ENCODE results near the gene ZNF629.
"Not testable (repeated sequence)": the region's sequence is repeated elsewhere in the genome, so short reads cannot be mapped to it uniquely, and the experiment has no call there.

ZNF629 gene

DNA sequence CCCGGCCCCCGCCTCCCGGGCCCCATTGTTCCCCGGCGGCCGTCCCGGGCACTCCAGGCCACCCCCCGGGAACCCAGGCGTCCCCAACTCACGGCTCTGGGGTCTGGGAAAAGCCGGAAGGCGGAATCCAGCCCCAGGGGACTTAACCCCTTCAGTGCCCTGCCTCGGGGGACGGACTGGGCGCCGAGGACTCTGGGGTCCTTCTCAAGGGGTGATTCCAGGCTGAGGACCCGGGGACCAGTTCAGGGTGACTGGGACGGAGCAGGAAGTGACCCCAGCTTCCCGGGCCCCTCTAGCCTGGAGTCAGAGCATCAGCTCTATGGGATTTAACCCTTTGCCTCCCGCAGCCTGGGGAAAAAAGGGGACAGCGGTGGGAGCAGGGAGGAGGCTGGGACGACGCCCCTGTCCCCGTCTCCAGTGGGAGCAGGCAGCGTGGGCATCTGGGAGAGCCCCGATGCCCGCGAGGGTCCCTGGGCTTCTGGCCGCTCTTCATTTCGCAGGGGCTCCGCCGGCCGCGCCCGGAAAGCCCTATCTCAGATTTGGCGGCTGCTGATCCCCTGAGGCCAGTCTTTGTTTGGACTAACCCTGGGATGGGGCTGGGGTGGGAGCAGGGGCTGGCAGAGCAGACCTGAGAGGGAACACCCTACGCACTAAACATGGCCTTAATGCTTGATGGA is at the start of gene ZNF629:
ZNF629 (minus strand) TSS at position 270 of the 677 bp plus-strand sequence. CDS start 2,723 bp downstream, outside the sequence.
- peak; percentile 86 for DNase-seq (ENCODE audit: low spot score)

DNA sequence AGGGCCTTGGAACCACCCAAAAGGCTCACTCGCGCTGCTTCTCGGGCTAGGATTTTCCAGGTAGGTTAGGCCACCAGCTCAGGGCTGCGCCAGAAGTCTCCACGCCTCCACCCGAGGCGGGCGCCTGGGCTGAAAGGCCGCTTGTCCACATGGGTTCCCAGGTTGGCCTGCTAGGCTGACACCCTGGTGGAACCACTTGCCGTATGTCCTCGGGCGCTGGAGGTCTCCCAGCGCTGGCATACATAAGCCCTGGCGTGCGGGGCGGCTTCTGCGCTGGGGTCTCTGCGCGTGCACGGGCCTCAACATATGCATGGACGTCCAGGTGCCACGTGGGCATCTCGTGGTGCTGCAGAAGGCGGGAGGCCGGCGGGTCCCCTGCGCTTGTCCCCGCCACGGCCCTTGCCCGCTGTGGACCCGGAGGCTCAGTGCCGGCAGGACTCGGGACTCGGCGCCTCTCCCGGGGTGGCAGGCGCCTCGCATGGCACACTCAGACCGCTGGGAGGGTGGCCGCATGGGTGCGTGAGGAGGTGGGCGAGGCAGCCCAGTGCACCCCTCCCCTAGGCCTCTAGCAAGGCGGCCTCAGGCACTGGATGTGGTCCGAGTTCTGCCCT is 47.2 kb upstream of the ZNF629 start:
- DNase-seq (ENCODE audit: low spot score) = no peak

DNA sequence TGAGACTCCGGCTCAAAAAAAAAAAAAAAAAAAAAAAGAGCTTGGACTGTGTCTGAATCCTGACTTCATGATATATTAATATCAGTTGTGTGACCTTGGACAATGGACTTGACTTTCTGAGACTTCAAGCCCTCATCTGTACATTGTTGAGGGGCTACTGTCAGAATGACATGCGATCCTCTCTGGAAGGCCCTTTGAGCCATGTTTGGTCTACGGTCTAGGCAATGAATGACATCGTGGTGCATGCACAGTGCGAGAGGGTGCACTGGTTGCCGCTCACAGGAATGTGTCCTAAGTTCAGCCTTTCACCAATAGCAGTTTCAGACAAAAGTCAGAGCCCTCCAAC is 43.0 kb upstream of the ZNF629 start:
- DNase-seq (ENCODE audit: low spot score) = no peak

DNA sequence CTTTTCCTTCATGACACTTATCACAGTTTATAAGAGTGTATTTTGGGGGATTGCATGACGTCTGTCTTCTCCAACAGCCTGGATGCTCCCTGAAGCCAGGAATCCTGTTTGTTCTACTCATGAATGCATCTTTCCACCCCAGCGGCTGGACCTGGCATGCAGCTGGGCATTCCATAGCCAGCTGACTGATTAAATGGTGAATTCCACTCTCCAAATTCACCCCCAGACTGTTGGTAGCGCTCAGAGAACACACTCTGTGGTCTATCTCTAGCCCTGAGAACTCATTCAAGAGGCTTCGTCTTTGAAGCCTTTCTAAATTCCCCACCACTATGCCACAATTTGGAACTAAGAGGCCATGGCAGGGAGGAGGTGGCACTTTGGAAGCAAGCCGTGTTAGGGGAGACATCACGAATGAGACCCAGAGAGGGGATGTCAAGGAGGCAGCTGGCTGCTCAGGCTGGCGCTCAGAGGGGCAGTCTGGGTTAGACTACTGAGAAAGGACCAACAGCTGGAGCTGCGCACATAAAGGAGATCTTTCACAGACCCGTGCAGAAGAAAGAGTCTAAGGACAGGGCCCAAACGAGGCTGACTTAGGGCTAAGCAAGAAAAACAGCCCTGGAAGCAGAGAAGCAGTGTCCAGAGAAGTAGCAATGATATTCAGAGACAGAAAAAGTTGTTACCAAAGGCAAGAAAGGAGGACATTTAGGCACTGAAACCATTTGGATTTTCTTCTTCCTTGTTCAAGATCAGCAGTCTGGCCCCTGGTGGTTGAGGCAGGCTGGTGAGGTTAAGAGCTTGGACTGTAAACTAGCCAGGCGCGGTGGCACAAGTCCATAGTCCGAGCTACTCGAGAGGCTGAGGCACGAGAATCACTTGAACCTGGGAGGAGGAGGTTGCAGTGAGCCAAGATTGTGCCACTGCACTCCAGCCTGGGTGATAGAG is 42.4 kb upstream of the ZNF629 start:
- no peak for DNase-seq (ENCODE audit: low spot score)

GRCh38 chr16:30821891-30822290 is 34.9 kb upstream of the ZNF629 start:
- no peak for DNase-seq (ENCODE audit: low spot score)

GRCh38 chr16:30821441-30821840 is 34.4 kb upstream of the ZNF629 start:
- DNase-seq (ENCODE audit: low spot score) = not testable (repeated sequence)

DNA sequence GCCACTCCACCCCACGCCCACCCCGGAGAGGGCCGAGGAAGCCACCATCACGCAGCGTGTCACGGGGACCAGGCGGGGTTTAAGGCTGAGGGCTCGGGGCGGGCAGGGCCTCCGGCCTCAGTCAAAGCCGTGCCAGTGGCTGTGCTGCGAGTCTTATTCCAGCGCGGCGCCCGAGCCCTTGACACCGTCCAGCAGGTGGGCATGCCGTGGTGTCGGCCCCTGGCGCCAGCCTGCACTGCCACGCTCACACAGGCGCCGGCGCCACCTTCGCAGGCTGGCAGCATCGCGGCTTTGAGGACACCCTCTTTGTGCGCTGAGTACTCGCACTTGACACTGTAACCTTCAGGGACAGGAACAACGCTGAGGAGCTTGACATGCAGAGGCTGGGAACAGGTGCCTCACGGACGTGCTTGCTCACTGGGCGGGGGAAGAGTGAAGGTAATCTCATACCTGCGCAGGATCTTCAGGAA is 34.0 kb upstream of the ZNF629 start:
- DNase-seq (ENCODE audit: low spot score) = no peak

DNA sequence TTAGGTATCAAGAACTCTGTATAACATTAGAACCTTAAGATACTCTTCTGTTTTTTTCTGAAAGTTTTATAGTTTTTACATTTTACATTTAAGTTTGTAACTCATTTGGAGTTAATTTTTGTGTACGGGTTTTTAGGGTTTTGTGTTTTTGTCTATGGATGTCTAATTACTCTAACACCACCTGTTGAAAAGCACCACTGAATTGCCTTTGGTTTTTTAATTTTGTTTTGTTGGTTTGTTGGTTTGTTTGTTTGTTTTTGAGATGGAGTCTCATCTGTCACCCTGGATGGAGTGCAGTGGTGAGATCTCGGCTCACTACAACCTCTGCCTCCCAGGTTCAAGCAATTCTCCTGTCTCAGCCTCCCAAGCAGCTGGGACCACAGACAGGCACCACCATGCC is 29.8 kb upstream of the ZNF629 start:
- no peak for DNase-seq (ENCODE audit: low spot score)

- no peak for DNase-seq (ENCODE audit: low spot score)
Observed at GRCh38 chr16:30813821-30814189, 26.8 kb upstream of the ZNF629 start.

DNA sequence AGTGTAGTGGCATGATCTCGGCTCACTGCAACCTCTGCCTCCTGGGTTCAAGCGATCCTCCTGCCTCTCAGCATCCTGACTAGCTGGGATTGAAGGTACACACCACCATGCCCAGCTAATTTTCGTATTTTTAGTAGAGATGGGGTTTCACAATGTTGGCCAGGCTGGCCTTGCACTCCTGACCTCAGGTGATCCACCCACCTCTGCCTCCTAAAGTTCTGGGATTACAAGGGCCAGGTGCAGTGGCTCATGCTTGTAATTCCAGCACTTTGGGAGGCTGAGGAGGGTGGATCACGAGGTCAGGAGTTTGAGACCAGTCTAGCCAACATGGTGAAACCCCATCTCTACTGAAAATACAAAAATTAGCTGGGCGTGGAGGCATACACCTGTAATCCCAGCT is 22.7 kb upstream of the ZNF629 start:
- not testable (repeated sequence) for DNase-seq (ENCODE audit: low spot score)

GRCh38 chr16:30808890-30809426 is 22.0 kb upstream of the ZNF629 start:
- not testable (repeated sequence) for DNase-seq (ENCODE audit: low spot score)

DNA sequence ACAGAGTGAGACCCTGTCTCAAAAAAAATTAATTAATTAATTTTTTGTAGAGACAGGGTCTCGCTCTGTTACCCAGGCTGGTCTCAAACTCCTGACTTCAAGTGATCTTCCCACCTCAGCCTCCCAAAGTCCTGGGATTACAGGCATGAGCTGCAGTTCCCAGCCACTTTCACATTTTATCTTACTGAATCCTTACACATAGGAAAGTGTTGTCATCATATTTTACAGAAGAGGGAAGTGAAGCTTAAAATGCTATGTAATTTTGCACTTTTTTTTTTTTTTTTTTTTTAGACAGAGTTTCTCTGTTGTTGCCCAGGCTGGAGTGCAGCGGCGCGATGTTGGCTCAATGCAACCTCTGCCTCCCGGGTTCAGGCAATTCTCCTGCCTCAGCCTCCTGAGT is 21.1 kb upstream of the ZNF629 start:
- DNase-seq (ENCODE audit: low spot score) = no peak

- peak; percentile 92 for DNase-seq (ENCODE audit: low spot score)
Observed at GRCh38 chr16:30805370-30806169, 18.6 kb upstream of the ZNF629 start.

GRCh38 chr16:30805056-30805369 is 18.0 kb upstream of the ZNF629 start:
- no peak for DNase-seq (ENCODE audit: low spot score)

GRCh38 chr16:30802936-30803335 is 15.9 kb upstream of the ZNF629 start:
- DNase-seq (ENCODE audit: low spot score) = no peak

GRCh38 chr16:30797670-30798309 is 10.8 kb upstream of the ZNF629 start:
- no peak for DNase-seq (ENCODE audit: low spot score)

DNA sequence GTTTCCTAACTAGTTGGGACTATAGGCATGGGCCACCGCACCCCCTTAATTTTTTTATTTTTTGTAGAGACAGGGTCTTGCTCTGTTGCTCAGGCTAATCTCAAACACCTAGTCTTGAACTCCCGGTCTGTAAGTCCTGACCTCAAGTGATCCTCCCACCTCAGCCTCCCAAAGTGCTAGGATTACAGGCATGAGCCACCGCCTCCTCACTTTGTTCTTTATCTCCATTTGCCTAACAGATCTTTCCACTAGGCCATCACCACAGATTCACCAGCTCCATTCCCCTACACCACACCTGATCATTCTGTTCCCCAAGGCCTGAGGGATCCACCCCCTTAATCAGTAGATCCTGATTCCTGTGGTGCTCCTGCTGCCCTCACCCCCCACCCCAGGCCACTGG is 7.6 kb upstream of the ZNF629 start:
- no peak for DNase-seq (ENCODE audit: low spot score)

DNA sequence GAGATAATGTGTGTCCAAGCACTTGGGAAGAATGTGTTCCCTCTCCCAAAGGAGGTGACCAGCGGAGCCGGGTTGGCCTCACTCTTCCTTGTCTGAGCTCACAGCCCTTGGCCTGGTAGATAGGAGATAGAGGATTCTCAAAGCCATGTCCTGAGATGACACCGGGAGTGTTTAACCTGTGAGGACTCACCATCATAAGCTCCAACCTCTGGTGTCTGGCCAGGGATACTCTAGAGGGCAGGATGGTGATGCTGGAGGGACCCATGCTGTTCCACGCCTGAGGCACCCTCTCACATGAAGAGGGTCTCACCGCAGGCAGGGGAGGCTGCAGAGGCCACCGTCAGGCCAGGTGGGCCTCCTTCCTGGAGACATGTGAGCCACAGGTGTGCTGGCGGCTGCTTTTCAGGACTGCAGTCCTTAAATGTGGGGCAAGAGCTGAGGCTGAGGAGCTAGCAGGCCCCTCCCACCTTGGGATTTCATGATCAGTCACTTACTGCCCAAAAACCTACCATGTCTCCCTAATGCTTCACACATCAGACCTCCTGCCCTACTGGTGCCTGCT is 6.6 kb upstream of the ZNF629 start:
- DNase-seq (ENCODE audit: low spot score) = no peak

DNA sequence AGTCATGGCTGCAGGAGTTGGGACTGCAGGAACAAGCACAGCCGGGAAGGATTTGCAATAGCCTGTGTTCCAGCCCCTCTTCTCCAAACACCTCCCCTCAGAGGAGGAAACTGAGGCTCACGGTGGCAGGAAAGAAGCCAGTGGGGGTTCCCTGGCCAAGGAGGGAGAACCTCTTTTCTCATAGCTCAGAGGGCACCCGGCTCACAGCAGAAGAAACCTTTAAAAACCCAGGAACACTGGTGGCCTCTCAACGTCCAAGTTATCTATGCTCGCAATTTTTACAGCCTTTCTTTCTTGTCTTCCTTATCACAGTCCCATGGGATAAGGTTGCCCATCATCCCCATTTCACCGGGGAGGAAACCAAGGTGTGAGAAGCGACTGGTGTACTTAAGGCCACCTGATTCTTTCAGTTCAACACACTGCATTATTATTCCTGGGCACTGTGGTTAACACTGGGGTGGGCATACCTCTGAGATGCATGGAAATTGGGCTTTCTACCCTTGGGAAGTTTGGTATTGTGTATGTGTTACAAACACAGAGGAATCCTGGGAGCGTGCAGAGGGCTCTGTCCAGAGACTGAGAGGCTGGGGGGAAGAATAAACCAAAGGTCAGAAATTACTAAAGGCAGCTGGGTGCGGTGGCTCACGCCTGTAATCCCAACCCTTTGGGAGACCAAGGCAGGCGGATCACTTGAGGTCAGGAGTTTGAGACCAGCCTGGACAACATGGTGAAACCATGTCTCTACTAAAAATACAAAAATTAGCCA is 791 bp upstream of the ZNF629 start:
- DNase-seq (ENCODE audit: low spot score) = no peak
